ENCODE results near the gene RXRA. TPM values are rescaled to one million over a fixed set of nuclear protein-coding genes. Genes with fewer than 3 reads are reported as not detected.

The RXRA gene
- total and polyA plus RNA-seq, 2 of the 13 experiments (the other 11 are each of a cell fraction or from before 2014, with no cell fraction given): 18.9 to 29.2 TPM

GRCh38 chr9:134441227-134442084, 115.2 kb downstream of the RXRA start (continued):
- TF ChIP-seq GLMP (CRISPR knock-in tag; IDR thresholded peaks at IDR 0.05; ENCODE audit: borderline replicate concordance): no peak
- no peak for TF ChIP-seq CREB3 (CRISPR knock-in tag; IDR thresholded peaks at IDR 0.05)
- TF ChIP-seq, protein P1, sequence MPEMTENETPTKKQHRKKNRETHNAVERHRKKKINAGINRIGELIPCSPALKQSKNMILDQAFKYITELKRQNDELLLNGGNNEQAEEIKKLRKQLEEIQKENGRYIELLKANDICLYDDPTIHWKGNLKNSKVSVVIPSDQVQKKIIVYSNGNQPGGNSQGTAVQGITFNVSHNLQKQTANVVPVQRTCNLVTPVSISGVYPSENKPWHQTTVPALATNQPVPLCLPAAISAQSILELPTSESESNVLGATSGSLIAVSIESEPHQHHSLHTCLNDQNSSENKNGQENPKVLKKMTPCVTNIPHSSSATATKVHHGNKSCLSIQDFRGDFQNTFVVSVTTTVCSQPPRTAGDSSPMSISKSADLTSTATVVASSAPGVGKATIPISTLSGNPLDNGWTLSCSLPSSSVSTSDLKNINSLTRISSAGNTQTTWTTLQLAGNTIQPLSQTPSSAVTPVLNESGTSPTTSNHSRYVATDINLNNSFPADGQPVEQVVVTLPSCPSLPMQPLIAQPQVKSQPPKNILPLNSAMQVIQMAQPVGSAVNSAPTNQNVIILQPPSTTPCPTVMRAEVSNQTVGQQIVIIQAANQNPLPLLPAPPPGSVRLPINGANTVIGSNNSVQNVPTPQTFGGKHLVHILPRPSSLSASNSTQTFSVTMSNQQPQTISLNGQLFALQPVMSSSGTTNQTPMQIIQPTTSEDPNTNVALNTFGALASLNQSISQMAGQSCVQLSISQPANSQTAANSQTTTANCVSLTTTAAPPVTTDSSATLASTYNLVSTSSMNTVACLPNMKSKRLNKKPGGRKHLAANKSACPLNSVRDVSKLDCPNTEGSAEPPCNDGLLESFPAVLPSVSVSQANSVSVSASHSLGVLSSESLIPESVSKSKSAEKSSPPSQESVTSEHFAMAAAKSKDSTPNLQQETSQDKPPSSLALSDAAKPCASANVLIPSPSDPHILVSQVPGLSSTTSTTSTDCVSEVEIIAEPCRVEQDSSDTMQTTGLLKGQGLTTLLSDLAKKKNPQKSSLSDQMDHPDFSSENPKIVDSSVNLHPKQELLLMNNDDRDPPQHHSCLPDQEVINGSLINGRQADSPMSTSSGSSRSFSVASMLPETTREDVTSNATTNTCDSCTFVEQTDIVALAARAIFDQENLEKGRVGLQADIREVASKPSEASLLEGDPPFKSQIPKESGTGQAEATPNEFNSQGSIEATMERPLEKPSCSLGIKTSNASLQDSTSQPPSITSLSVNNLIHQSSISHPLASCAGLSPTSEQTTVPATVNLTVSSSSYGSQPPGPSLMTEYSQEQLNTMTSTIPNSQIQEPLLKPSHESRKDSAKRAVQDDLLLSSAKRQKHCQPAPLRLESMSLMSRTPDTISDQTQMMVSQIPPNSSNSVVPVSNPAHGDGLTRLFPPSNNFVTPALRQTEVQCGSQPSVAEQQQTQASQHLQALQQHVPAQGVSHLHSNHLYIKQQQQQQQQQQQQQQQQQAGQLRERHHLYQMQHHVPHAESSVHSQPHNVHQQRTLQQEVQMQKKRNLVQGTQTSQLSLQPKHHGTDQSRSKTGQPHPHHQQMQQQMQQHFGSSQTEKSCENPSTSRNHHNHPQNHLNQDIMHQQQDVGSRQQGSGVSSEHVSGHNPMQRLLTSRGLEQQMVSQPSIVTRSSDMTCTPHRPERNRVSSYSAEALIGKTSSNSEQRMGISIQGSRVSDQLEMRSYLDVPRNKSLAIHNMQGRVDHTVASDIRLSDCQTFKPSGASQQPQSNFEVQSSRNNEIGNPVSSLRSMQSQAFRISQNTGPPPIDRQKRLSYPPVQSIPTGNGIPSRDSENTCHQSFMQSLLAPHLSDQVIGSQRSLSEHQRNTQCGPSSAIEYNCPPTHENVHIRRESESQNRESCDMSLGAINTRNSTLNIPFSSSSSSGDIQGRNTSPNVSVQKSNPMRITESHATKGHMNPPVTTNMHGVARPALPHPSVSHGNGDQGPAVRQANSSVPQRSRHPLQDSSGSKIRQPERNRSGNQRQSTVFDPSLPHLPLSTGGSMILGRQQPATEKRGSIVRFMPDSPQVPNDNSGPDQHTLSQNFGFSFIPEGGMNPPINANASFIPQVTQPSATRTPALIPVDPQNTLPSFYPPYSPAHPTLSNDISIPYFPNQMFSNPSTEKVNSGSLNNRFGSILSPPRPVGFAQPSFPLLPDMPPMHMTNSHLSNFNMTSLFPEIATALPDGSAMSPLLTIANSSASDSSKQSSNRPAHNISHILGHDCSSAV (CRISPR knock-in tag; IDR thresholded peaks at IDR 0.05; ENCODE audit: borderline replicate concordance): no peak
- TF ChIP-seq ZNF713 (CRISPR knock-in tag; IDR thresholded peaks at IDR 0.05): no peak
- no peak for TF ChIP-seq ZNF337 (CRISPR knock-in tag; IDR thresholded peaks at IDR 0.05; ENCODE audit: borderline replicate concordance, low read depth)
- no peak for TF ChIP-seq TCF7L2 (IDR thresholded peaks at IDR 0.05; ENCODE audit: low read depth, low read length)
- TF ChIP-seq BRD4 (CRISPR knock-in tag; IDR thresholded peaks at IDR 0.05): no peak
- no peak for TF ChIP-seq ZNF205 (CRISPR knock-in tag; IDR thresholded peaks at IDR 0.05)
- TF ChIP-seq ZFAT (CRISPR knock-in tag; conservative IDR thresholded peaks at IDR 0.05): no peak
- no peak for TF ChIP-seq ZNF766 (CRISPR knock-in tag; IDR thresholded peaks at IDR 0.05; ENCODE audit: borderline replicate concordance)
- TF ChIP-seq, protein P2, sequence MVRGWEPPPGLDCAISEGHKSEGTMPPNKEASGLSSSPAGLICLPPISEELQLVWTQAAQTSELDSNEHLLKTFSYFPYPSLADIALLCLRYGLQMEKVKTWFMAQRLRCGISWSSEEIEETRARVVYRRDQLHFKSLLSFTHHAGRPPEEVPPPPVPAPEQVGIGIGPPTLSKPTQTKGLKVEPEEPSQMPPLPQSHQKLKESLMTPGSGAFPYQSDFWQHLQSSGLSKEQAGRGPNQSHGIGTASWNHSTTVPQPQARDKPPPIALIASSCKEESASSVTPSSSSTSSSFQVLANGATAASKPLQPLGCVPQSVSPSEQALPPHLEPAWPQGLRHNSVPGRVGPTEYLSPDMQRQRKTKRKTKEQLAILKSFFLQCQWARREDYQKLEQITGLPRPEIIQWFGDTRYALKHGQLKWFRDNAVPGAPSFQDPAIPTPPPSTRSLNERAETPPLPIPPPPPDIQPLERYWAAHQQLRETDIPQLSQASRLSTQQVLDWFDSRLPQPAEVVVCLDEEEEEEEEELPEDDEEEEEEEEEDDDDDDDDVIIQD (CRISPR knock-in tag; IDR thresholded peaks at IDR 0.05; ENCODE audit: low read depth): no peak
- no peak for TF ChIP-seq TFDP2 (CRISPR knock-in tag; IDR thresholded peaks at IDR 0.05)
- no peak for TF ChIP-seq GZF1 (CRISPR knock-in tag; IDR thresholded peaks at IDR 0.05)
- TF ChIP-seq NFYC (CRISPR knock-in tag; IDR thresholded peaks at IDR 0.05): no peak
- TF ChIP-seq ZNF17 (CRISPR knock-in tag; IDR thresholded peaks at IDR 0.05): no peak
- TF ChIP-seq MTA1 (CRISPR knock-in tag; IDR thresholded peaks at IDR 0.05; ENCODE audit: borderline replicate concordance): 0 out of 2 replicates have a peak, but pooled peaks have one; percentile 0
